HG03439 (cell line): ENCODE results near the gene BTG1.
"Not testable (repeated sequence)": the region's sequence is repeated elsewhere in the genome, so short reads cannot be mapped to it uniquely, and the experiment has no call there.

Experiments used
- ATAC-seq: cut with Tn5 transposase; IDR thresholded peaks from one replicate; pipeline ENCODE4 v1.9.1; 2021; ENCODE audit warnings: mild to moderate bottlenecking, moderate library complexity; ENCODE audit not compliant: unreplicated experiment

BTG1 gene

DNA sequence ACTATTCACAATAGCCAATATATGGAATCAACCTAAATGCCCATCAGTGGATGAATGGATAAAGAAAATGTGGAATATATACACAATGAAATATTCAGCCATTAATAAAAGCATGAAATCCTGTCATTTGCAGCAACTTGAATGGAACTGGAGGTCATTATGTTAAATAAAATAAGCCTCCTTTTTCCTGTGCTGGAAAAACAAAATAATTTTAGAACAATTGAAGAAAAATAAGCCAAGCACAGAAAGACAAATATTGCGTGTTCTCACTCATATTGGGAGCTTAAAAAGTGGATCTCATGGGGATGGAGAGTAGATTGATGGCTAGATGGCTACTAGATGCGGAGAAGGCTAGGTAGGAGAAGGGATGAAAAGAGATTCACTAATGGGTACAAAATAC lies 6.3 kb upstream of the BTG1 start:
- no peak for ATAC-seq

DNA sequence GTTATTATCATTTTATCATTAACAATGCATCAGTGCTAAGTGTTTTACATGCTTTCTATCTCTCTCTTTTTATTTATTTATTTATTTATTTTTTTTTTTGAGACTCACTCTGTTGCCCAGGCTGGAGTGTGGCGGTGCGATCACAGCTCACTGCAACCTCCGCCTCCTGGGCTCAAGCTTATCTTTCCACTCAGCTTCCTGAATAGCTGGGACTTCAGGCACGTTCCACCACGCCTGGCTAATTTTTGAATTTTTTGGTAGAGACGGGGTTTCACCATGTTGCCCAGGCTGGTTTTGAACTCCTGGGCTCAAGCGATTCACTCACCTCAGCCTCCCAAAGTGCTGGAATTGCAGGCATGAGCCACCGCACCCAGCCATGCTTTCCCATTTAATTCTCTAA lies 3.9 kb upstream of the BTG1 start:
- no peak for ATAC-seq

DNA sequence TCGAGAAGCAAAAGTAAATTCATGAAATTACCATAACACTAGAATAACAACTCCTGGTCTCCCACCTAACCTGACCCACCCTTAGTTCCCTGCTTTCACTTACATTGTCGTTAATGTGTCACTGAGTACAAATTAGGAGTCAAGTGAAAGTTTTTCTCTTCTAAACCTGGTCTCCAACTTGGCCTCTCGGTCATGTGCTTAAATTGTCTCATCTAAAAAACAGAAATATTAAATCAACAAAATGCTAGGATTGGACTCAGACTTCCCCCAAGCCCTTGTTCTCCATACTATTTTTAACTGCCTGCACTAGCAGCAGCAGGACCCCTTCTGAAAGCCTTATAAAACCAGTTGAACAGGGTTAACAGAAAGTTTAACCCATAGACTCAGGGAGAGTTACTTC lies 1.8 kb upstream of the BTG1 start:
- no peak for ATAC-seq

DNA sequence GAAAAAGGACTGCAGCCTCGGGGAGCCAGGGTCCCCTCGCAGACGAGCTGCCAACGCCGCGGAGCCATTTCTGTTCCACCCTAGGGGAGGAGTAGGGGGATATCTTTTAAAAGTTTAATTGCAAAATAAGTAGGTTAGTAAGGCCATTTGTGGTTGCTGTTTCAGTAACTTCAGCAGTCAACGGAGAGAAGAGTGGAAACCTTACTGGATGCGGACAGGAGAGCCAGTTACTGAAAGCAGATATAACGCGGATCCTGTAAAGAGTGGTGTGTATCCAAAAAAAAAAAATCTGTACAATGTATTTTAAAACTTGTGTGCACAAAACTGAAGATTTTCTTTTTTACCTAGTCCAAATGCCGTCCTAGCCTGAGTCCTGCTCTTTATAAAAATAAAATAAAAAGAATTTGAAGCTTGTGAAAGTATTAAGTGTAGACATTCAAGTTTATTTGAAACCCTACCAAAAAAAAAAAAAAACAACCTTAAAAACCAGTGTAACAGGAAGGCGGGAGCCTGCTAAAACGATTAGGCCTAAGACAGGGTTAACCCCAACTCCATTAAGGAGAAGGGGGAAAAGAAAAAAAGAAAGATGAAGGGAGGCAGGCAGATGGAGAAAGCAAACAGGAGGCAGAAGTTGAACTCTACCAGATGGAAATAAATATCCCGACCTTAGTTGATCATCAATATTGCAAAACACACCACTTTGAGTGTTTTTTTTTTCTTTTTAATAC lies 1.0 kb upstream of the BTG1 start:
- ATAC-seq = no peak

DNA sequence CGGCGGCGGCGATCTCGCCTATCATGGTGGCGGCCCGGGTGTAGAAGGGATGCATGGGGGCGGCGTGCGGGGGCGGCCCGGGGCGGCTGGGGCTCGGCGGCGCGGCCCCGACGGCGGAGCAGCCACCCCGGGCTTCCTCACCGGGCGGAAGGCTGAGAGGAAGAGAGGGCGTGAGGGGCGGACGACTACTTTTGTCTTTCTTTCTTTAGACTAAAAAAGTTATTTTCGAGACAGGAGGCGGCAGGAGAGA lies 240 bp downstream of the BTG1 start:
- peak; percentile 13 for ATAC-seq

DNA sequence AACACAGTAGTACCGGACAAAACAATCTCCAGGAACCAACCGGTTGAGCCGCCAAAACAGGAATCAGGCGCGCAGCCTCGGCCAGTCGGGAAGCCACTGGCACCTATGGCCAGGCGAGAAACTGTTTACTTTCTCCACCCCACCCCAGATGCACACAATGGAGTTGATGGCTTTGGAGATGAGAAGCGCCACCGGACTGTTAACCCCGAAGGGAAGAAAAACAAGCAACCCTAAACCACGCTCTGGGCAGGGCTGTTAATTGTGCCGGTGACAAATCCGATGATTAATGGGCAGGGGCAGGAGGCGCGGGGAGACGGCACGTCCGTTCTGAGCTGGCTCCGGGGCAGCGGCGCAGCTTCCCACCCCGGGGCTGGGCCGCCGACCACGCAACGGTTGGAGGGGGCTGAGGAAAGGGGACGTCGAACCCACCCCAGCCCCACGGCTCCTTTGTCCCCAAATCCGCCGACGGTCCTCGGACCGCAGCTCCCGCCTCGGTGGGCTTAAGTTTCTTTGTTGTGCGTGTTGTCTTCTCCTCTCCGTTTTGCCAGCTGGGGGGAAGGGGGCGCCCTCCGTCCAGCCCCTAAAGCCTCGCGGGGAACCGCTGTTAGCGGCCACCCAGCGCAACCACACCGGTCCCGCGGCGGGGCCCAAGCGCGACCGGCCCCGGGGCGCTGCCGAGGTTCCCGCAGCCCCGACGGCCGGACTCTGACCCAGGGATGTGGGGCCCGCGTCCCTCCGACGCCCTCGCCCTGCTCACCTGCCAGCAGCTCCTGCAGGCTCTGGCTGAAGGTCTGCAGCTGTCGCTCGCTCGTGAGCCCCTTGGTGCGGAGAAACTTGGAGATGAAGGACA lies 790 bp downstream of the BTG1 start:
- ATAC-seq = peak; percentile 5

DNA sequence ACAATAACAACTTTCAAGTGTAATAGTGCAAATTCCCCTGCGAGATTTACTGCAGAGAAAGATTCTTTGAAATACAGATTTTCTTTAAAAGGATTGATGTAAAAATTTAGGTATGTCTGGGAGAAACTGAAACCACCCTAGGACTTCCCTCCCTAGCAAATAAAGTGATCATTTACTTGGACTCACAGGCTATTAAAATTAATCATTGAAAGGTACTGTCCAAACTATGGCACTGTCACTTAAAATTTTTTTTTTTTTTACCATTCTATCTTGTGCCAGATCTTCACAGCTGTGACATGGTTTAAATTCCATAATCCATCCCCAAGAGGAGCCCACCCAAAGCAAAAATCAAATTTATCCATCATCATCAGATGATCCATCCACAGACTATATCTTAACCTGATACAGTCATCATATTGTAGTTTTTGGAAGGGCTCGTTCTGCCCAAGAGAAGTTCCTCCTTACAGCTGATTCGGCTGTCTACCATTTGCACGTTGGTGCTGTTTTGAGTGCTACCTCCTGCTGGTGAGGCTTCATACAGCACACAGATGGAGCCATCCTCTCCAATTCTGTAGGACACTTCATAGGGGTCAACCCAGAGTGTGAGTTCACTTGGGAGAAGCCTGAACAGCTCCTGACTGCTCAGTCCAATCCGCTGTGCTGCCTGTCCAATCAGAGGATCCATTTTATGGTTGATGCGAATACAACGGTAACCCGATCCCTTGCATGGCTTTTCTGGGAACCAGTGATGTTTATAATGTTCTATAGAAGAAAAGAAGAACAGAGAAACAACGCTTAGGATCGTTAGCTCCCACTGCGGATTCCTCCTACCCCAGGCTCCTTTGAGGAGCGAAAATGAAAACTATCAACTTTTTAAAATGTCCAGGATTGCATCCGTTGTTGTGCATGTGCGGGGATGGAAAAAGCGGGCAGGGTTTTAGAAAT lies 1.7 kb downstream of the BTG1 start:
- ATAC-seq = peak; percentile 19

DNA sequence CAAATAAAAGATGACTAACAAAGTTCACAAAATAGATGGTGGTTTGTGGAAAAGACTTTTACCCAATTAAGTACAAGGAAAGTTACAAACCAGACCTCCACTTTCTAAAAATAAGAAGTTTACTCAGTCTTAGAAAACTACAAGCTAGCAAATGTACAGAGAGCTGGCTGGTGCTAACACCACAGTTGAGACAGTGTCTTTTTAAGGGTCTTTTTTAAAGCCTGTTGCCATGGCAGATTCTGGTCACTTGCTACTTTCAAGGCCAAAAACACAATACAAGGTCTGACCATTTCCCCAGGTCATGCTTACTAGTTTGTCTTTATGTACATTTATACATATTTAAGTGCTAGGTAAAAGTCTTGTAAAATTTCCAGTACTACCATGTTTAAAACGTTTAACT lies 2.4 kb downstream of the BTG1 start:
- no peak for ATAC-seq

DNA sequence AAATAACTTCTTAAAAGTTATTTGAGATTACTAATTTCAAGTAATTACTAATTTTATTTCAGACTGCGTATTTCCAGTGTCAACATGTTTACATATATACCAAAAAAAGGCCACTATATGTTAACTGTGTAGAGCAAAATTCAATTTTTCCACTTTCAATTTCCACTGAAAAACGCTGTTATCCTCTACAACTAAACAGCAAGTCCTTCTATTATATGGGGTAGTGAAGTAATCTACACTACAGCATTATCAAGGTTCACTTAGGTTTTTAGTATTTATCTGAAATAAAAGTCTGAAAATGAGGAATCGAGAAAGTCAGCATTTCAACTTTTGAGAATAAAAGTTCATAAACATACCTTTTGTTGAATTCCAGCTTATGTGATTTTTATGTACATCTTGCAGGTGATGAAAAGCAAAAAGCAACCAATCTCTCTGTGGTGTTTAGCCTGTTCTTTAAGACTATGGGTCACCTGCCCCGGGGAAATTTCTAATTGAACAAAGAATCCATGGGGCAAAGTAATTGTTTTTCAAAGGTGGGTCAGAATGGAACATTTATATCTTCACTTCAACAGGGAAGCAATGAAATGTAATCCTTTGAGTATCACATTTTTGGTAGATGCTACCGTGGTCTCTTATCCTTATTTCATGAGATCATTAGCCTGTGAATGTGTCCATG lies 3.3 kb downstream of the BTG1 start:
- ATAC-seq = no peak

DNA sequence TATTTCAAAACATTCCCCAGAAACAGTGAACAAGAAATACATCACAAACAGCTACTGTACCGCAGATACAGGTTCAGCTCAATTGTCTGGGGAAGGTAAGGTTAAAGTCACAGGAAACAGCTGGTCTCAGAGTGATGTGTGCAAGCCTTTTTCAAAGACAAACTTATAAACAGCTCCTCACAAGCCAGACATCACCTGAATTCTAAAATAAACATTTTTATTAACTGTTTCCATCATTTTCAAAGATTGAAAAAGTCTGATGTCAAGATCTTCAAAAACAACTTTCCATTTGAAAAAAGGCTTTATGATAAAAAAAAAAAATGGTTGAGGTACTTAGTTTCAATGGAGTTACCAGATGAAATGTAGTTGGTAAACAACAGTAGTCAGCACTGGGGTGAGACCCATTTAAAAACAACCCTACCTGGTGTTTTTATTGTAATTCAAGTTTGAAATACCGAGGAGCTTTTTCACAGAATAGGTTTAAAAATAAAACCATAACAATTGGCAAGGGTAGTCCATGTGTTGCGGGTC lies 4.0 kb downstream of the BTG1 start:
- ATAC-seq = no peak

DNA sequence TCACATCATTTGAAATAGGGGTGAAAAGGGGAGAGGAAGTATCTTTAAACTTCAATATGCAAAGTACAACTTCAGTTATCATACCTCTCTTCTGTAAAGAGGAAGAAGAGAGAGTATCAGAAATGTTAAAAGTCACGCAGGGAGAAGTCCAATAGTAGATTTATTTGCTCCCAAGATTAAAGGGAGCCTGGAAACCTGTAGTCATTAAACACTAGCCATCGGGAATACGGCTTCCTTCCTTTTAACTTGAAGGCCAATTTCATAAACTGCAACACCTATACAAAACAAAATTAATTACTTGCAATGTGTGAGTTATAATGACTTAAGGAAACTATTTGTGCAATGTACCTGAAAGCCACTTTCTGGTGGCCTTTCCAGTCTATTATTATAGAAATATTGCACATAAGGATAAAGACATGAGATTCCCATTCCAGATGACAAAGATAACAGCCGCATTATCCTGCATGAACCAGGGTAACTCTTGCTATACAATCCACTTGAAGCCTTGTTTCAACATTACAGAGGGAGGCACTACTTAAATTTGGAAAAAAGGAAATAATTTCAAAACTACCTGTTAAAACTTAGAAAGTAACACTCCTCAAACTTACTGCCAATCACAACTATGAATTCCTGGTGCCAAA lies 4.6 kb downstream of the BTG1 start:
- no peak for ATAC-seq

DNA sequence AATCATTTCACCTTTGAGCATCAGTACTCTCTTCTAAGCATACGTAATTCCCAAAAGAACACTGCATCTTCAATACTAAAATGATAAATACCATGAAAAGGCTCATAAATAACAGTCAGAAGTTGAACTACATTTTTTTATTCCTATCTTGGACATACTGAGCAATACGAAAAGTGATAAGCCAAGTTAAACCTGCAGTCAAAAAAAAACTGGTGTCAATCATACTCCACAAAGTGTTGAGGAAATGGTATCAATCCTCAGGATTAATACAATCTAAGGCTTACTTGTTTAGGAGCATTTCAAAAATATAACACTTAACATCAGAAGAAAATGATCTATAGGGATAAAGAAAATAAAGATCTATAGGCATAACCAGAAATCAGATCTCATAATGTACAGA lies 5.5 kb downstream of the BTG1 start:
- no peak for ATAC-seq

DNA sequence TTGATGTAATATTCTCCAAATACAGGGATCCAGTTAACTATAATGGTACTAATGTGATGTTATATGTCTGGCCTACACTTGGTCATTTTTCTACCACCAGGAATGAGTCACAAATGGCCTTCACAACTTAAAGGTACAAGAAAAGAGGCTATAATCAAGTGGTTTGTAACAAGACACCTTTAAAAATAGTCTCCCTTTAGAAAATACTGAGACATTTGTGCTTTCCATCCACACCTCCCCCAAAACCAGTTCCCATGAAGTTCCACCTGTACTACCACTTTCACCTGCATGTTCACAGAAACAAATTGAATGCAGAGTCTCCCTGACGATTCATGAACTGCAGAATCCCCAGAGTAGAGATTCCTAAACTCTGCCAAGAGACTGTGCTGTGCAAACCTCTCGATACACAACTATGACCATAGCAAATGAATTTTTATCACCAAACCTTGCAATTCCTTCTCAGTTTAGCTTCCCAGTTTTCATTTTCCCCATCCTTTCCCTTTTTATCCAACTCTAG lies 6.0 kb downstream of the BTG1 start:
- no peak for ATAC-seq

DNA sequence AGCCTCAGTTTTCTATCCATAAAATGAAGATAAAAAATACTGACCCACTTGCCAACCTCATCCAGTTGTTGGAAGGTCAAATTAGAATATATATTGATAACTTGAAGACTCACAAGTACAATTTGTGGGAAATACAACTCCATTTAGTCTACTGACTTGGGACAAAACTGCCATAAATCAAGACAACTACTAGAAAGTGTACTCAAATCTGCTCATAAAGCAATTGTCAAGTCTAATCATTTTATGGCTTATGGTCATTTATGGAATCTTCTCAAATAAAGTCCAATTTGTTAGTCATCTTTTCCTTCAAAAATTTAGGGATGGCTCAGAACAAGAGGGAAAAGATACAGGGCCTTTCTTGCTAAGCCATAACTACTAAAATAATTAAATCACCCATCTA lies 7.0 kb downstream of the BTG1 start:
- no peak for ATAC-seq

DNA sequence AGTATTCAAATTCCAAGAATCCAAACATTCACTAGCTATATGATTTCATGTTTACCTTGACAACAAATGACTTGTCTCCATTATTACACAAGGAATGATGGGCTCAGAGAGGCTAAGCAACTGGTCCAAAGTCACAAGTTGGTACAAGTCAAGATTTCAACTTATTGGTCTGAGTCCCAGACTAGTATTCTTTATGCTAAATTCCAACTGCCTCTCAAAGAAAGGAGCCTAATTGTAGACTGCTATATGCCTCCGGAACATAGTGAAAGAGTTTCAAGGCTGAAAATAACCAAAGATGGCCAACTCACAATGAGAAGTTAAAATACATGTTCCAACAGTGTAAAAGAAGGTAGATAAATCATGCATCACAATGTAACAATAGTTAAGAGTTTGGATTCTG lies 7.5 kb downstream of the BTG1 start:
- ATAC-seq = no peak

DNA sequence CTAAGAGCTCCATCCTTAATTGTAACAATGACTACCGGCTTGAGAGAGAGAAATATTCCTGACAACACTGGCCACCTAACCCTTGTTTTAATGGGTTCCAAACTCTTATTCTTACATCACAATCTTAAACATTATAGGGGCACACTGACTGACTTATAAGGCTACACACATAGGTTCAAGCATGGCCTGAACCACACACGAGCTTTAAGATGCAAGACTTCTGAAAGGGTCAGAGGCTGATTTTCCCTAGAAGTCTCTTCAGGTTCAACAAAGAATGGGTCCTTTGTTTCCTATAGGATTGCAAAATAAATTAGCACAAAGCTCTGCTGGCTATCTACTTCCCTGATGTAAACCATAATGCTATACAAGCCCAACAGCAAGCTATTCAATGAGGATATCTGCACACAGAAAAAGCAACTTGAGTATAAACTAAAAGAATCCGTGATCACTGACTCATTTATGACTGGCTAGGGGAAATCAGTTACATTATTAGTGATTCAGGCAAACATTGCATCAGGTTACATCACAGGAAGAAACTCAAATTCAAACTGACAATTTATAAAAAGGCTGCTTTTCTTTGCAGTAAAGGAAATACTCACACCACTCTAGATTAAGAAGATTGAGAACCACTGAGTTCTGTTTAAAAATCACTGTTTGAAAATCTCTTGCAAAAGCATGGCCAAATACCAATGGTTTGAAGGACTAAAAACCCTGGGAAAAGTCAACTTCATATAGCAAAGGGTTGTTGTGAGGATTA lies 8.5 kb downstream of the BTG1 start:
- no peak for ATAC-seq

DNA sequence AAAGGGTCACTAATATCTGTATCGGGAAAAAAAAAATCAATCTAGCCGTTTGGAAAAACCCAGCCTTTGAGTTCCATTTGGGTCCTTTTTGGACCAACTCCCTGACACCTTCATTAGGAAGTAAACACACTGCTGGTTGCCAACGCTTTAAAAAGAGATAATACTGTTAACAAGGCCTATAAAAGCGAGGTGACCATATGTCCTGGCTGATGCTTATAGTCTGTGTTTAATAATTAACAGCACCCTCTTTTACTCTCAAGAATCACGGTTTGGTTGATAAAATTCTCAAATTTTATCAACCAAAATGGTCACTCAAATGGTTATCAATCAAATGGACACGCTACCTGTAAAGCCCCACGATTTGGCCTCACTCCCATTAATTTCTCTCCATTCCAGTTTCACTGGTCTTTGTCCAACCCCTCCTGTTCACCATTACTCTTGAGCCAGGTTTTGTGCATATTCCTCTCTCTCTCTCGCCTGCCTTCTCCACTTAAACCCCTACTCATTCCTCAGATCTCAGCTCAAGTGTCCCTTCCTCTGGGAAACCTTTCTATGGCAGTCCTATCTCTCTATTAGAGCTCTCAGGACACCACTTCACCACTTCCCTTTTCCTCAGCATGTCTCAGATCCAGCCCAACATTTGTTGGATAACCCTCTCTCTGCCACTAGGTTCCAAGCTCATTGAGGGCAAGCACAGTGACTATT lies 9.5 kb downstream of the BTG1 start:
- ATAC-seq = no peak

DNA sequence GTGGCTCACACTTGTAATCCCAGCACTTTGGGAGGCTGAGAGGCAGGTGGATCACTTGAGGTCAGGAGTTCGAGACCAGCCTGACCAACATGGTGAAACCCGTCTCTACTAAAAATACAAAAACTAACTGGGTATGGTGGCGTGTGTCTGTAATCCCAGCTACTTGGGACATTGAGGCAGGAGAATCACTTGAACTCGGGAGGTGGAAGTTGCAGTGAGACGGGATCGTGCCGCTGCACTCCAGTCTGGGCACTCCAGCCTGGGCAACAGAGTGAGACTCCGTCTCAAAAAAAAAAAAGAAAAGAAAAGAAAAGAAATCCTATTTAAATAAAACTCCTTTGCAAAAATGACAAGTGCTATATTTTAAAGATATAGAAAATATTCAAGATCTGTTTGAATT lies 10.1 kb downstream of the BTG1 start:
- ATAC-seq = not testable (repeated sequence)
